IMR-90 (cell line): ENCODE results near the gene SLC49A4. TPM values are rescaled to one million over a fixed set of nuclear protein-coding genes. Genes with fewer than 3 reads are reported as not detected.

Experiments
- ATAC-seq: fragments of 200-7000 bp; cut with Tn5 transposase; 2 replicates; pipeline ENCODE4 v1.9.1; 2020; ENCODE audit warnings: low read depth, mild to moderate bottlenecking, moderate library complexity
- BruUV-seq: library from RNA; stranded (reverse); fragments of 400-500 nt; replicated peaks from 2 replicates; lab custom pipeline; 2021; lab: Mats Ljungman, UMichigan
- CTCF ChIA-PET: fragments of 300-600 bp; formaldehyde crosslinking; extraction: SDS; loops from one replicate; lab custom pipeline; 2021; ENCODE audit warnings: antibody characterized with exemption; lab: Yijun Ruan, JAX
- POLR2A ChIA-PET: fragments of 300-600 bp; sonication (Branson Sonifier 250); formaldehyde crosslinking; loops from one replicate; lab custom pipeline; 2022; ENCODE audit warnings: antibody characterized with exemption; ENCODE audit not compliant: unreplicated experiment; lab: Charles Lee
- DNase-seq: peaks from one replicate; pipeline ENCODE4 v3.0.0; 2013
- H2AFZ ChIP-seq: replicated peaks from 2 replicates; pipeline ENCODE3; 2013; ENCODE audit warnings: low read length, mild to moderate bottlenecking; ENCODE audit not compliant: poor library complexity
- H2AK5ac ChIP-seq: 2 replicates; pipeline ENCODE4 v1.6.1; 2013; ENCODE audit warnings: low read depth, low read length, inconsistent platforms
- H2AK9ac ChIP-seq: replicated peaks from 2 replicates; pipeline ENCODE3; 2013; ENCODE audit warnings: mild to moderate bottlenecking, low read depth, low read length, moderate library complexity; ENCODE audit not compliant: poor library complexity
- H2BK120ac ChIP-seq: 2 replicates; pipeline ENCODE4 v1.6.1; 2013; ENCODE audit warnings: low read depth, low read length, inconsistent platforms
- H2BK15ac ChIP-seq: 3 replicates; pipeline ENCODE4 v1.6.1; 2013; ENCODE audit warnings: low read depth, low read length, inconsistent platforms
- H2BK20ac ChIP-seq: 2 replicates; pipeline ENCODE4 v1.6.1; 2013; ENCODE audit warnings: low read depth, mild to moderate bottlenecking, inconsistent platforms, low read length, moderate library complexity
- H2BK5ac ChIP-seq: 2 replicates; pipeline ENCODE4 v1.6.1; 2013; ENCODE audit warnings: mild to moderate bottlenecking, low read depth, low read length, inconsistent platforms; ENCODE audit not compliant: poor library complexity, severe bottlenecking
- H3K14ac ChIP-seq: replicated peaks from 2 replicates; pipeline ENCODE4 v1.6.1; 2013; ENCODE audit warnings: low read depth, low read length, inconsistent platforms
- H3K18ac ChIP-seq: 2 replicates; pipeline ENCODE4 v1.6.1; 2013; ENCODE audit warnings: low read depth, low read length, control low read depth
- H3K23ac ChIP-seq: 2 replicates; pipeline ENCODE4 v1.6.1; 2013; ENCODE audit warnings: low read depth, low read length, inconsistent platforms
- H3K27ac ChIP-seq: 2 replicates; pipeline ENCODE4 v1.5.1; 2013; ENCODE audit warnings: mild to moderate bottlenecking, control low read depth, low read length; ENCODE audit not compliant: insufficient read depth
- H3K27me3 ChIP-seq: 2 replicates; pipeline ENCODE4 v1.6.1; 2013; ENCODE audit warnings: low read length; ENCODE audit not compliant: control insufficient read depth, insufficient read depth
- H3K36me3 ChIP-seq: 2 replicates; pipeline ENCODE4 v1.6.1; 2013; ENCODE audit warnings: low read length, mixed read lengths; ENCODE audit not compliant: control insufficient read depth, insufficient read depth
- H3K4ac ChIP-seq: 2 replicates; pipeline ENCODE4 v1.6.1; 2013; ENCODE audit warnings: low read depth, low read length, inconsistent platforms
- H3K4me1 ChIP-seq: 2 replicates; pipeline ENCODE4 v1.6.1; 2013; ENCODE audit warnings: low read length, mixed read lengths; ENCODE audit not compliant: control insufficient read depth, insufficient read depth
- H3K4me2 ChIP-seq: 2 replicates; pipeline ENCODE4 v1.6.1; 2013; ENCODE audit warnings: low read depth, mild to moderate bottlenecking, control low read depth, low read length, moderate library complexity
- H3K4me3 ChIP-seq: 2 replicates; pipeline ENCODE4 v1.5.1; 2013; ENCODE audit warnings: low read depth, mild to moderate bottlenecking, control low read depth, low read length, moderate library complexity; ENCODE audit not compliant: insufficient read depth
- H3K56ac ChIP-seq: 2 replicates; pipeline ENCODE4 v1.6.1; 2013; ENCODE audit warnings: low read length, inconsistent platforms; ENCODE audit not compliant: insufficient read depth; ENCODE audit errors: extremely low read depth
- H3K79me1 ChIP-seq, 2 experiments: 2 replicates each; pipeline ENCODE4 v1.6.1; 2013; ENCODE audit warnings: low read length in 2 of 2, inconsistent platforms in 1 of 2, low read depth in 1 of 2
- H3K9ac ChIP-seq: 2 replicates; pipeline ENCODE4 v1.6.1; 2013; ENCODE audit warnings: low read depth, low read length, control low read depth
- H3K9me1 ChIP-seq: 2 replicates; pipeline ENCODE4 v1.6.1; 2013; ENCODE audit warnings: low read length, inconsistent platforms; ENCODE audit not compliant: insufficient read depth
- H3K9me3 ChIP-seq: 2 replicates; pipeline ENCODE4 v1.6.1; 2013; ENCODE audit warnings: low read length; ENCODE audit not compliant: control insufficient read depth, insufficient read depth
- H4K20me1 ChIP-seq: 2 replicates; pipeline ENCODE4 v1.6.1; 2013; ENCODE audit warnings: low read length, inconsistent platforms; ENCODE audit not compliant: insufficient read depth
- H4K5ac ChIP-seq: 2 replicates; pipeline ENCODE4 v1.6.1; 2013; ENCODE audit warnings: mild to moderate bottlenecking, low read depth, low read length, control low read depth
- H4K8ac ChIP-seq, 2 experiments: 2 replicates each; pipeline ENCODE4 v1.6.1; 2013; ENCODE audit warnings: low read depth in 2 of 2, low read length in 2 of 2, control low read depth in 1 of 2, inconsistent platforms in 1 of 2
- H4K91ac ChIP-seq: 2 replicates; pipeline ENCODE4 v1.6.1; 2013; ENCODE audit warnings: low read depth, low read length, inconsistent platforms; ENCODE audit not compliant: insufficient read depth
- CEBPB ChIP-seq: IDR thresholded peaks from 2 replicates; pipeline ENCODE4 v1.6.1; 2012; ENCODE audit warnings: low read depth, low read length, improper control_type of control experiment
- MAFK ChIP-seq: IDR thresholded peaks from 2 replicates; pipeline ENCODE4 v1.6.1; 2012; ENCODE audit warnings: low read depth, low read length, improper control_type of control experiment
- MXI1 ChIP-seq: IDR thresholded peaks from 2 replicates; pipeline ENCODE4 v1.6.1; 2012; ENCODE audit warnings: low read depth, mild to moderate bottlenecking, low read length, moderate library complexity, borderline replicate concordance
- RAD21 ChIP-seq: IDR thresholded peaks from 2 replicates; pipeline ENCODE4 v1.6.1; 2012; ENCODE audit warnings: low read length, improper control_type of control experiment
- RFX5 ChIP-seq: IDR thresholded peaks from 2 replicates; pipeline ENCODE4 v1.8.0; 2012; ENCODE audit warnings: low read depth, mild to moderate bottlenecking, low read length, moderate library complexity
- SMC3 ChIP-seq: fragments of 150-350 bp; IDR thresholded peaks from 2 replicates; pipeline ENCODE4 v1.6.1; 2016; ENCODE audit warnings: low read depth, mild to moderate bottlenecking, antibody characterized with exemption, low read length, moderate library complexity
- WGBS, 2 experiments: methylation state at CpG; one replicate each; pipeline versions ENCODE4 v1.1.5 to v1.1.7; 2013; ENCODE audit warnings: missing lambda C conversion rate in 2 of 2; ENCODE audit not compliant: insufficient read length in 1 of 2; ENCODE audit errors: extremely low coverage in 2 of 2; 5-methylcytosine and 5-hydroxymethylcytosine counted together
- dilution Hi-C: fragments of 300-500 bp; cut with HindIII; formaldehyde crosslinking; loops from one replicate; pipeline ENCODE4 v1.14.3; 2018; ENCODE audit warnings: low sequenced_read_pairs; ENCODE audit not compliant: unreplicated experiment
- in situ Hi-C: fragments of 300-500 bp; cut with MboI; formaldehyde crosslinking; loops from 3 replicates; pipeline ENCODE4 v1.14.3; 2019; ENCODE audit warnings: low sequenced_read_pairs, inconsistent platforms, mixed read lengths
- intact Hi-C: fragments of 100-400 bp; cut with micrococcal nuclease; formaldehyde crosslinking; loops from 2 replicates; pipeline ENCODE4 v1.10.0; 2022
- polyA plus RNA-seq, 3 experiments: library from polyadenylated mRNA; depleted of rRNA; stranded (reverse); fragments of >200 nt; gene quantifications; 2 replicates each; pipeline ENCODE4 v1.2.3, GENCODE V29; 2012; ENCODE audit warnings: low replicate concordance in 1 of 3
- total RNA-seq: library from RNA; depleted of rRNA; stranded (reverse); fragments of >200 nt; gene quantifications from 2 replicates; pipeline ENCODE4 v1.2.3, GENCODE V29; 2012
- TF ChIP-seq, protein P1 (sequence below): fragments of 150-350 bp; IDR thresholded peaks from 2 replicates; pipeline ENCODE4 v1.6.1; 2017; ENCODE audit warnings: mild to moderate bottlenecking, antibody characterized with exemption, low read length, low read depth

The SLC49A4 gene
- total and polyA plus RNA-seq, 2 of the 4 experiments (the other 2 are of a cell fraction) = 6.5 to 6.8 TPM

GRCh38 chr3:122903171-122903570, 108.3 kb downstream of the SLC49A4 start:
- H3K9me3 ChIP-seq = peaks cover 2% of the 10 kb centered on the region; the same call in 1 of the 2 replicates
- no peak overlapping the region for H2BK5ac ChIP-seq
- H4K8ac ChIP-seq = no peak overlapping the region
- intact Hi-C loops (no loop called here), dilution Hi-C loops (no loop called here), in situ Hi-C loops (no loop called here)
- TF ChIP-seq MAFK (no peak), SMC3 (no peak), RAD21 (no peak), CEBPB (no peak), RFX5 (no peak), MXI1 (no peak)
- TF ChIP-seq, protein P1, sequence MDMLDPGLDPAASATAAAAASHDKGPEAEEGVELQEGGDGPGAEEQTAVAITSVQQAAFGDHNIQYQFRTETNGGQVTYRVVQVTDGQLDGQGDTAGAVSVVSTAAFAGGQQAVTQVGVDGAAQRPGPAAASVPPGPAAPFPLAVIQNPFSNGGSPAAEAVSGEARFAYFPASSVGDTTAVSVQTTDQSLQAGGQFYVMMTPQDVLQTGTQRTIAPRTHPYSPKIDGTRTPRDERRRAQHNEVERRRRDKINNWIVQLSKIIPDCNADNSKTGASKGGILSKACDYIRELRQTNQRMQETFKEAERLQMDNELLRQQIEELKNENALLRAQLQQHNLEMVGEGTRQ = no peak
- H3K56ac ChIP-seq = no peak overlapping the region
- H2BK15ac ChIP-seq = no peak overlapping the region
- no peak overlapping the region for H3K4me2 ChIP-seq
- no peak overlapping the region for H4K91ac ChIP-seq
- no peak overlapping the region for H3K4me3 ChIP-seq
- no peaks in the 10 kb centered on the region for H4K20me1 ChIP-seq
- H4K5ac ChIP-seq = no peak overlapping the region
- DNase-seq (no peak), ATAC-seq (no peak)
- no peak overlapping the region for H3K9ac ChIP-seq
- H3K18ac ChIP-seq = no peak overlapping the region
- no peaks in the 10 kb centered on the region for H3K4me1 ChIP-seq
- H2BK120ac ChIP-seq = no peak overlapping the region
- no peaks in the 10 kb centered on the region for H3K9me1 ChIP-seq
- H3K27ac ChIP-seq = no peak overlapping the region
- no peak overlapping the region for H2BK20ac ChIP-seq
- H3K14ac ChIP-seq = no peak overlapping the region
- H3K79me1 ChIP-seq = no peaks in the 10 kb centered on the region
- H3K36me3 ChIP-seq = no peaks in the 10 kb centered on the region
- no peak overlapping the region for H2AFZ ChIP-seq
- CTCF ChIA-PET = no interaction called here
- no peak overlapping the region for H3K23ac ChIP-seq
- BruUV-seq = no TSS peak
- WGBS, 2 experiments = no CpG with 5 or more reads among the region's 4 CpGs
- no peak overlapping the region for H3K4ac ChIP-seq
- peaks cover 27% of the 10 kb centered on the region for H3K27me3 ChIP-seq
- no peak overlapping the region for H2AK5ac ChIP-seq
- POLR2A ChIA-PET = no interaction called here
- H2AK9ac ChIP-seq = no peak overlapping the region
